ENCODE measurements around the gene TBC1D22A.

Gene TBC1D22A

GRCh38 chr22:47213571-47214230 lies 451.3 kb downstream of the TBC1D22A start:
- no peak for DNase-seq

DNA sequence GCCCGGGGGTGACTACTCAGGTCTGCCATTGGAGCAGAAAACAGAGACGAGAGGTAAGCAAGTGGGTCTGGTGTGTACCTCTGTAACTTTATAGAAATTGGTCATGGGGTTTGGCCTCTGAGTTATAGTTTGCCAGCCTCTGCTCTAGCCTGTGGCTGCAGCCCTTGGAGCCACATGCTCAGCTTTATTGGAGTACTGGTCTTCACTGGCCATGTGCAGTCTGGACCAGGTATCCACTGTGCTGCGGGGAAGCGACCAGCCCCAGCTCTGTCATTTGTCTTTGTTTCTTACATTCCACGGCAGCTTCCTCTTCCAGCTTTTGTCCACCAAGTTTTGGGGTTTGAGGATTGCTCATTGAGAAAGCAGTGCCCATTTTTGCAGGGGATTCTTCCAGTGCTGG lies 453.4 kb downstream of the TBC1D22A start:
- no peak for DNase-seq

DNA sequence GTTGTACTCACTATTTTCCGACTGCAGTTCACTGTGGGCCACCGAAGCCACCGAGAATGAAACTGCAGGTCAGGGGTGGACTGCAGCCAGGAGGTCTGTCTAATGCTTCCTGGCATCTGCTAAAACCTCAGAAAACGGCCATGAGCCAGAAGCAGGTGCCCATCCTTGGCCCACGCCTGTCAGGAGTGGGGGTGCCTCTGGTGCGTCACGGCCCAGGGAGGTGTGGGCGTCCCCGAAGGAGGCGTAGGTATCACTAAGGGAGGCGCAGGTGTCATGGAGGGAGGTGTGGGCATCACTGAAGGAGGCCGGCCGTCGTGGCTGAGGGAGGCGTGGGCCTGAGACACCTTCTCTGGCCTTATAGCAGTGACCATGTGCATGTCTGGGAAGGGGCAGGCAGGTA lies 456.2 kb downstream of the TBC1D22A start:
- no peak for DNase-seq

DNA sequence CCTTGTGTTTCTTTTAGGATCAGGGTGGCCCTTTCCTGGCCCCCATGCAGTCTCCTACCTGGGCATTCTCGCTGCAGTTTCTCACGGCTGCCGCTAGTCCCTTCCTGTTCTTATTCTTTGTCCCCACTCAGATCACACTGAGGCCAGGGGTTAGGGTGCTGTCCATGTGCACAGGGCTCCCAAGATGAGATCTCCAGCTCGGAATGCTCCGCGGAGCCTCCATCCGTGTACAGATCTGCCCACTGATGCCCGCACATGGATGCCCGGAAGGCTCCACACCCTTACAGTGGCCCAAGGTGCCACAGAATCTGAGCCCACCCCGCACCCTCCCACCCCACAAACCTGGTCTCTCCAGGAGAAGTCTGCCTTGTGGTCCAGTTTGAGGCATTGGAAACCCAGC lies 457.3 kb downstream of the TBC1D22A start:
- DNase-seq = no peak

- no peak for DNase-seq
These were observed 458.3 kb downstream of the TBC1D22A start for GRCh38 chr22:47220752-47221151.

DNA sequence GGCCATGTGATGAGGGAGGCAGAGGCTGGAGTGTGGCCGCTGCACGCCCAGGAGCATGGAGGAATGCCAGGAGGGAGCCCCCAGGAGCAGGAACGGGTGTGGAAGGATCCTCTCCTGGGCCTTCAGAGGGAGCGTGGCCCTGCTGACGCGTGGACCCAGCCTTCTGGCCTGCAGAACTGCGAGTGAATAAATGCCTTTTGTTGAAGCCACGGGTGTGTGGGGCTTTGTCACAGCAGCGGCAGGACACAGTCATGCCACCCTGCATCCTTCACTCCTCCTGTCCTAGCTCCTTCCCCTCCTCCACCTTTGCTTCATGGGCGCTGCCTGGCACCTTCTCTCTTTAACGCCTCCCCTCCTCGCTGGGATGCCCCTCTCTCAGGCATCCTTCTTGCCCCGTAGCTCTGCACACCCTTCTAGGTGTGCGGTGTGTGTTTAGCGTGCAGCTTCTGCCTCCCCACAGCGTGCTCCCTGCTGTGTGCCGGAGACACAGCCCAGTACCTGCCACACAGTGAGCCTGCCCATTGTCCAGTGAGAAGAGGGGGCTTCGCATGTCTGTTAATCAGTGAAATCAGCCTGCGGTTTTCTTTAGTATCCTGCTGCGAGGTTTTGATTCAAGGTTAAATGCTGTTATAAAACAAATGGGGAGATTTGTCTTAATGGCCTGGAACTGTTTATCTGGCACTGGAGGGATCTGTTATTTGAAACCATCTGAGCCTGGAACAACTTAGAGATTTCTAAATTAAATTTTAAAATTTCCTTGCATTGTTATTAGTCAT lies 459.6 kb downstream of the TBC1D22A start:
- no peak for DNase-seq

All from NCI-H226 (cell line).